IPS-15b (cell line): ENCODE measurements around the gene LPIN3.

Experiments
- H3K27me3 ChIP-seq: one replicate; pipeline ENCODE4 v1.6.1; 2013; ENCODE audit warnings: low read length; ENCODE audit not compliant: control insufficient read depth, insufficient read depth
- H3K36me3 ChIP-seq: one replicate; pipeline ENCODE4 v1.6.1; 2013; ENCODE audit warnings: low read length; ENCODE audit not compliant: control insufficient read depth, insufficient read depth
- H3K4me1 ChIP-seq: one replicate; pipeline ENCODE4 v1.6.1; 2013; ENCODE audit warnings: mild to moderate bottlenecking, low read length; ENCODE audit not compliant: control insufficient read depth, insufficient read depth
- H3K4me3 ChIP-seq: one replicate; pipeline ENCODE4 v1.5.1; 2013; ENCODE audit warnings: low read depth, low read length
- H3K9ac ChIP-seq: one replicate; pipeline ENCODE4 v1.6.1; 2013; ENCODE audit warnings: low read depth, mild to moderate bottlenecking, low read length
- H3K9me3 ChIP-seq: one replicate; pipeline ENCODE4 v1.6.1; 2013; ENCODE audit warnings: mild to moderate bottlenecking, low read length; ENCODE audit not compliant: control insufficient read depth, insufficient read depth

LPIN3 gene

DNA sequence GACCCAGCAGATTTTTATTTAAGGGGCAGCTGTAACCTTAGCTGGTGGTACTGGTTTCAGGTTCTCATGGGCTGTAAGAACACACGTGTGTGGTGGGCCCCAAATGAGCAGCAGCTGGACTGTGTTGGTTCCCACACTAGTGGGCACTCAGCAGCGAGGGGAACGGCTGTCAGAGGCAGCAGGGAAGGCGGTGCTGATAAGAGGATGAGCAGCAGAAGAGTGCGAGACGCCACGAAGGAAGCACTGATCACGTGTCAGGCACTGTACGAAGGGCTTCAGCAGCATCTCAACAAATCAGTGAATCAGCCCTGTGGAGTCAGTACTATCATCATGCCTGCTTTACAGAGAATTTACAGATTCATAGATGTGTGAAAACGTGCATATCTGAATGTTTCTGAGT, 67.0 kb downstream of the LPIN3 start:
- H3K9ac ChIP-seq: no peak overlapping the region
- H3K36me3 ChIP-seq: peaks cover 50% of the 10 kb centered on the region
- no peaks in the 10 kb centered on the region for H3K9me3 ChIP-seq
- H3K27me3 ChIP-seq: no peaks in the 10 kb centered on the region
- H3K4me3 ChIP-seq: no peak overlapping the region
- no peaks in the 10 kb centered on the region for H3K4me1 ChIP-seq

- Histone ChIP-seq H3K9me3 (no peaks in the 10 kb centered on the region), H3K4me1 (no peaks in the 10 kb centered on the region), H3K9ac (no peak overlapping the region), H3K27me3 (no peaks in the 10 kb centered on the region), H3K36me3 (peaks cover 54% of the 10 kb centered on the region), H3K4me3 (no peak overlapping the region)
Observed at GRCh38 chr20:41408156-41408794, 67.7 kb downstream of the LPIN3 start.

DNA sequence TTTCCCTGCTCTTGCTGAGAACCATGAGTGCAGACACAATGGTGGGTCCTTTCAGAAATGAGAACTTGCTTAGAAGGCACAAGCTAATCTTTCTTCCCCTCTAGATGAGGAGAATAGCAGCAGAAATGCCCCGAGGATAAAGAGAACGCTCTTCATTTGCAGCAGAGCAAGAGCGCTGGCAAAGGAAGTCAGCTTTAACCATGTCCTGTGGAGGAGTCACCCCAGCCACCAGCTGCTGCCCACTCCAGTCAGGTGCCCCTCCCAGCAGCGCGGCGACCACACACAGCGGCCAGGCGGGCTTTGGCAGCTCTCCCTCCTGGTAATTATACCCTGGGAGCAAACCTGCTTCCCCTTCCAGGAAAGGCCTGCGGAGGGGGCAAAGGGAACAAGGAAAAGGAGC, 68.4 kb downstream of the LPIN3 start:
- no peaks in the 10 kb centered on the region for H3K27me3 ChIP-seq
- H3K4me3 ChIP-seq: no peak overlapping the region
- H3K4me1 ChIP-seq: no peaks in the 10 kb centered on the region
- peaks cover 59% of the 10 kb centered on the region for H3K36me3 ChIP-seq
- no peak overlapping the region for H3K9ac ChIP-seq
- H3K9me3 ChIP-seq: no peaks in the 10 kb centered on the region
